GM12892 (cell line): ENCODE data around the gene COL26A1.

Experiments
- POLR2A ChIP-seq: IDR thresholded peaks from 2 replicates; pipeline ENCODE4 v1.6.1; 2011; ENCODE audit warnings: low read depth, low read length, control low read depth
- POLR2AphosphoS5 ChIP-seq: IDR thresholded peaks from 2 replicates; pipeline ENCODE4 v1.6.1; 2011; ENCODE audit warnings: low read depth, low read length, control low read depth
- TAF1 ChIP-seq: IDR thresholded peaks from 2 replicates; pipeline ENCODE4 v1.6.1; 2011; ENCODE audit warnings: low read depth, mild to moderate bottlenecking, control low read depth, low read length, borderline replicate concordance

DNA sequence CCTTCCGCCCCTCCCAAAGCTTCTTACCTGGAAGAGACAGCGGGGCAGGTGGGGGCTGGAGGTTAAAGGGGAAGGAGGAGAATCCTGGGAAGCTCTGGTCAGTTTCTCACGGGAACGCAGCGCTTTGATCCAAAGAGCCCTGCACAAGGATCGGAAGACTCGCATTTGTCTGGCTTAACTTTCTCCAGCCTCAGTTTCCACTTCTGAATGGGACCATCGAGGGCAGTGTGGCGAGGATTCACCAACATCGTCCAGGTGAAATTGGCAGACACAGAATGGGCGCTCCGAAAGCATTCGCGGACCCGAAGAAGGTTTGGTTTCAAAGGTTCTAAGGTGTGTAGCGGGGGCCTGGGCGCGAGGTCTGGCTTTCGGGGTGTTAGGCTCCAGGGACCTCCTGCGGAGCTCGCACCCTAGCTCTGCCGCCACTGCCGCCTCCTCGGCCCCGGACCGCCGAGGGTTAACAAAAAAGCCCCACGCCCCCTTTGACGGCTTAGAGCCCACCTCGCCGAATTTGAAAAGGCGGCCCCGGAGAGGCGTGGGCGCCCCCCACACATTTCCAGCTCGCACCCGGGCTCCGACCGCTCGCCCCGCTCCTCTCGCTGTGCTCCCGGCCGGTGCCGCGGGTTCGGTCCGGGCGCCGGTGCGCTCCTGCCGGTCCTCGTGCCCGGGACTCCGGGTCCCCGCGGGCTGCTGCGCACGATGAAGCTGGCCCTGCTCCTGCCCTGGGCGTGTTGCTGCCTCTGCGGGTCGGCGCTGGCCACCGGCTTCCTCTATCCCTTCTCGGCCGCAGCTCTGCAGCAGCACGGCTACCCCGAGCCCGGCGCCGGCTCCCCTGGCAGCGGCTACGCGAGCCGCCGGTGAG lies at the start of gene COL26A1:
- TF ChIP-seq POLR2A (no peak), TAF1 (no peak), POLR2AphosphoS5 (no peak)
